ENCODE measurements around the gene SYT5. TPM values are rescaled to one million over a fixed set of nuclear protein-coding genes. Genes with fewer than 3 reads are reported as not detected.
A peak's percentile ranks its signal among the peaks of the same experiment; 100 is the strongest.

SYT5 gene
- total and polyA plus RNA-seq, 9 of the 15 experiments (the other 6 are each of a cell fraction or from before 2014, with no cell fraction given), result 1.3 to 20.9 (median 8.8) TPM

DNA sequence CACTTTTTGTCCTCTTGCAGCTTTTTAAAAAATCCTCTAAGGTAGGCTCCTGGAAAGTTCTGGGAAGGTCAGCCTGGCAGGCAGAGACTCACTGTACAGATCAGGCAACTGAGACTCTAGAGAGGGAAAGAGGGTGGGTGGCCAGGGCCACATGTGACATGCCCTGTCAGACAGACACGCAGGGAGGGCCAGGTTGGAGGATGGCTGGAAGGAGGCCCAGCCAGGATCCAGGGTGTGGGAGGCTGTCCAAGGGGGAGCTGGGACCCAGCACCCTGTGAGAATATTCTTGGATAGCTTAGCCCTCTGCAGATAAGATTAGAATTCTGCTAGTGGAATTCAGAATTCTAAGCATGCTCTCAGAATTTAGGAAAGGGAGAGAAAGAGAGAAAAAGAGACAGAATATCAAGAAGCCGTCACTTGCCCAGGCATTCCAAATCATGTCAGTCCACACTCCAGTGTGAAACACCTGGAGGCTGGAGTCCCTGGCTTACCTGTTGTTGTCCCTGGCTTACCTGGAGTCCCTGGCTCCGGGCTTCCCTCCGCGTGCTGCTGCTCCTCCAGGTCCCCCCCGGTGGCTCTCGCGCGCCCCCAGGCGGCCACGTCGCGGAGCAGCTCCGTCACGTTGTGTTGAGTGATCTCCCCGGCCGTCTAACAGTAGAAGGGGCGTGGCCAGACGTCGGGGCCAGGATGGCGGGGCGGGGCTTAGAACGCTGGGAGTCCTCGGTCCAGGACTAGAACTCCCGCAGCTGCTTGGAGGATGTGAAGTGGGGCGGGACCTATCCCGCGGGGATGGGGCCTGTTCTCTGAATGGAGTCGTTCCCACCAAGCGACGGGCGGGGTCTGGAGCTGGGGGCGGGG is 19.7 kb downstream of the SYT5 start (continued):
- TF ChIP-seq, protein P1, sequence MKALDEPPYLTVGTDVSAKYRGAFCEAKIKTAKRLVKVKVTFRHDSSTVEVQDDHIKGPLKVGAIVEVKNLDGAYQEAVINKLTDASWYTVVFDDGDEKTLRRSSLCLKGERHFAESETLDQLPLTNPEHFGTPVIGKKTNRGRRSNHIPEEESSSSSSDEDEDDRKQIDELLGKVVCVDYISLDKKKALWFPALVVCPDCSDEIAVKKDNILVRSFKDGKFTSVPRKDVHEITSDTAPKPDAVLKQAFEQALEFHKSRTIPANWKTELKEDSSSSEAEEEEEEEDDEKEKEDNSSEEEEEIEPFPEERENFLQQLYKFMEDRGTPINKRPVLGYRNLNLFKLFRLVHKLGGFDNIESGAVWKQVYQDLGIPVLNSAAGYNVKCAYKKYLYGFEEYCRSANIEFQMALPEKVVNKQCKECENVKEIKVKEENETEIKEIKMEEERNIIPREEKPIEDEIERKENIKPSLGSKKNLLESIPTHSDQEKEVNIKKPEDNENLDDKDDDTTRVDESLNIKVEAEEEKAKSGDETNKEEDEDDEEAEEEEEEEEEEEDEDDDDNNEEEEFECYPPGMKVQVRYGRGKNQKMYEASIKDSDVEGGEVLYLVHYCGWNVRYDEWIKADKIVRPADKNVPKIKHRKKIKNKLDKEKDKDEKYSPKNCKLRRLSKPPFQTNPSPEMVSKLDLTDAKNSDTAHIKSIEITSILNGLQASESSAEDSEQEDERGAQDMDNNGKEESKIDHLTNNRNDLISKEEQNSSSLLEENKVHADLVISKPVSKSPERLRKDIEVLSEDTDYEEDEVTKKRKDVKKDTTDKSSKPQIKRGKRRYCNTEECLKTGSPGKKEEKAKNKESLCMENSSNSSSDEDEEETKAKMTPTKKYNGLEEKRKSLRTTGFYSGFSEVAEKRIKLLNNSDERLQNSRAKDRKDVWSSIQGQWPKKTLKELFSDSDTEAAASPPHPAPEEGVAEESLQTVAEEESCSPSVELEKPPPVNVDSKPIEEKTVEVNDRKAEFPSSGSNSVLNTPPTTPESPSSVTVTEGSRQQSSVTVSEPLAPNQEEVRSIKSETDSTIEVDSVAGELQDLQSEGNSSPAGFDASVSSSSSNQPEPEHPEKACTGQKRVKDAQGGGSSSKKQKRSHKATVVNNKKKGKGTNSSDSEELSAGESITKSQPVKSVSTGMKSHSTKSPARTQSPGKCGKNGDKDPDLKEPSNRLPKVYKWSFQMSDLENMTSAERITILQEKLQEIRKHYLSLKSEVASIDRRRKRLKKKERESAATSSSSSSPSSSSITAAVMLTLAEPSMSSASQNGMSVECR (CRISPR knock-in tag; IDR thresholded peaks at IDR 0.05), result peak; percentile 74
- TF ChIP-seq CCNT2 (IDR thresholded peaks at IDR 0.05; ENCODE audit: borderline replicate concordance, extremely low read depth, insufficient read length, low read depth, low read length) (peak; percentile 72), NCOA4 (IDR thresholded peaks at IDR 0.05; ENCODE audit: partially characterized antibody) (no peak), DIDO1 (tag; IDR thresholded peaks at IDR 0.05; ENCODE audit: low read depth) (no peak), ZNF217 (CRISPR knock-in tag; IDR thresholded peaks at IDR 0.05) (no peak), MCM5 (IDR thresholded peaks at IDR 0.05; ENCODE audit: low read depth) (no peak), NBN (IDR thresholded peaks at IDR 0.05; ENCODE audit: low read depth) (peak; percentile 66; the same call in 1 of the 2 replicates), YBX1 (IDR thresholded peaks at IDR 0.05) (no peak)
- TF ChIP-seq, protein P2, sequence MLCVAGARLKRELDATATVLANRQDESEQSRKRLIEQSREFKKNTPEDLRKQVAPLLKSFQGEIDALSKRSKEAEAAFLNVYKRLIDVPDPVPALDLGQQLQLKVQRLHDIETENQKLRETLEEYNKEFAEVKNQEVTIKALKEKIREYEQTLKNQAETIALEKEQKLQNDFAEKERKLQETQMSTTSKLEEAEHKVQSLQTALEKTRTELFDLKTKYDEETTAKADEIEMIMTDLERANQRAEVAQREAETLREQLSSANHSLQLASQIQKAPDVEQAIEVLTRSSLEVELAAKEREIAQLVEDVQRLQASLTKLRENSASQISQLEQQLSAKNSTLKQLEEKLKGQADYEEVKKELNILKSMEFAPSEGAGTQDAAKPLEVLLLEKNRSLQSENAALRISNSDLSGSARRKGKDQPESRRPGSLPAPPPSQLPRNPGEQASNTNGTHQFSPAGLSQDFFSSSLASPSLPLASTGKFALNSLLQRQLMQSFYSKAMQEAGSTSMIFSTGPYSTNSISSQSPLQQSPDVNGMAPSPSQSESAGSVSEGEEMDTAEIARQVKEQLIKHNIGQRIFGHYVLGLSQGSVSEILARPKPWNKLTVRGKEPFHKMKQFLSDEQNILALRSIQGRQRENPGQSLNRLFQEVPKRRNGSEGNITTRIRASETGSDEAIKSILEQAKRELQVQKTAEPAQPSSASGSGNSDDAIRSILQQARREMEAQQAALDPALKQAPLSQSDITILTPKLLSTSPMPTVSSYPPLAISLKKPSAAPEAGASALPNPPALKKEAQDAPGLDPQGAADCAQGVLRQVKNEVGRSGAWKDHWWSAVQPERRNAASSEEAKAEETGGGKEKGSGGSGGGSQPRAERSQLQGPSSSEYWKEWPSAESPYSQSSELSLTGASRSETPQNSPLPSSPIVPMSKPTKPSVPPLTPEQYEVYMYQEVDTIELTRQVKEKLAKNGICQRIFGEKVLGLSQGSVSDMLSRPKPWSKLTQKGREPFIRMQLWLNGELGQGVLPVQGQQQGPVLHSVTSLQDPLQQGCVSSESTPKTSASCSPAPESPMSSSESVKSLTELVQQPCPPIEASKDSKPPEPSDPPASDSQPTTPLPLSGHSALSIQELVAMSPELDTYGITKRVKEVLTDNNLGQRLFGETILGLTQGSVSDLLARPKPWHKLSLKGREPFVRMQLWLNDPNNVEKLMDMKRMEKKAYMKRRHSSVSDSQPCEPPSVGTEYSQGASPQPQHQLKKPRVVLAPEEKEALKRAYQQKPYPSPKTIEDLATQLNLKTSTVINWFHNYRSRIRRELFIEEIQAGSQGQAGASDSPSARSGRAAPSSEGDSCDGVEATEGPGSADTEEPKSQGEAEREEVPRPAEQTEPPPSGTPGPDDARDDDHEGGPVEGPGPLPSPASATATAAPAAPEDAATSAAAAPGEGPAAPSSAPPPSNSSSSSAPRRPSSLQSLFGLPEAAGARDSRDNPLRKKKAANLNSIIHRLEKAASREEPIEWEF (CRISPR knock-in tag; IDR thresholded peaks at IDR 0.05), result no peak
- TF ChIP-seq, protein P3, sequence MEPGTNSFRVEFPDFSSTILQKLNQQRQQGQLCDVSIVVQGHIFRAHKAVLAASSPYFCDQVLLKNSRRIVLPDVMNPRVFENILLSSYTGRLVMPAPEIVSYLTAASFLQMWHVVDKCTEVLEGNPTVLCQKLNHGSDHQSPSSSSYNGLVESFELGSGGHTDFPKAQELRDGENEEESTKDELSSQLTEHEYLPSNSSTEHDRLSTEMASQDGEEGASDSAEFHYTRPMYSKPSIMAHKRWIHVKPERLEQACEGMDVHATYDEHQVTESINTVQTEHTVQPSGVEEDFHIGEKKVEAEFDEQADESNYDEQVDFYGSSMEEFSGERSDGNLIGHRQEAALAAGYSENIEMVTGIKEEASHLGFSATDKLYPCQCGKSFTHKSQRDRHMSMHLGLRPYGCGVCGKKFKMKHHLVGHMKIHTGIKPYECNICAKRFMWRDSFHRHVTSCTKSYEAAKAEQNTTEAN (CRISPR knock-in tag; IDR thresholded peaks at IDR 0.05), result no peak
- TF ChIP-seq, protein P4, sequence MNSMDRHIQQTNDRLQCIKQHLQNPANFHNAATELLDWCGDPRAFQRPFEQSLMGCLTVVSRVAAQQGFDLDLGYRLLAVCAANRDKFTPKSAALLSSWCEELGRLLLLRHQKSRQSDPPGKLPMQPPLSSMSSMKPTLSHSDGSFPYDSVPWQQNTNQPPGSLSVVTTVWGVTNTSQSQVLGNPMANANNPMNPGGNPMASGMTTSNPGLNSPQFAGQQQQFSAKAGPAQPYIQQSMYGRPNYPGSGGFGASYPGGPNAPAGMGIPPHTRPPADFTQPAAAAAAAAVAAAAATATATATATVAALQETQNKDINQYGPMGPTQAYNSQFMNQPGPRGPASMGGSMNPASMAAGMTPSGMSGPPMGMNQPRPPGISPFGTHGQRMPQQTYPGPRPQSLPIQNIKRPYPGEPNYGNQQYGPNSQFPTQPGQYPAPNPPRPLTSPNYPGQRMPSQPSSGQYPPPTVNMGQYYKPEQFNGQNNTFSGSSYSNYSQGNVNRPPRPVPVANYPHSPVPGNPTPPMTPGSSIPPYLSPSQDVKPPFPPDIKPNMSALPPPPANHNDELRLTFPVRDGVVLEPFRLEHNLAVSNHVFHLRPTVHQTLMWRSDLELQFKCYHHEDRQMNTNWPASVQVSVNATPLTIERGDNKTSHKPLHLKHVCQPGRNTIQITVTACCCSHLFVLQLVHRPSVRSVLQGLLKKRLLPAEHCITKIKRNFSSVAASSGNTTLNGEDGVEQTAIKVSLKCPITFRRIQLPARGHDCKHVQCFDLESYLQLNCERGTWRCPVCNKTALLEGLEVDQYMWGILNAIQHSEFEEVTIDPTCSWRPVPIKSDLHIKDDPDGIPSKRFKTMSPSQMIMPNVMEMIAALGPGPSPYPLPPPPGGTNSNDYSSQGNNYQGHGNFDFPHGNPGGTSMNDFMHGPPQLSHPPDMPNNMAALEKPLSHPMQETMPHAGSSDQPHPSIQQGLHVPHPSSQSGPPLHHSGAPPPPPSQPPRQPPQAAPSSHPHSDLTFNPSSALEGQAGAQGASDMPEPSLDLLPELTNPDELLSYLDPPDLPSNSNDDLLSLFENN (IDR thresholded peaks at IDR 0.05; ENCODE audit: low read depth in 2 of 2, low read length in 2 of 2), result 0 out of 4 replicates have a peak, but pooled peaks of 1 of the 2 experiments have one; percentile 13
